Lung (tissue), 12 donors: ENCODE results near the gene ADH4. TPM values are rescaled to one million over a fixed set of nuclear protein-coding genes. Genes with fewer than 3 reads are reported as not detected.

Experiments used
- ATAC-seq: fragments of 200-7000 bp; cut with Tn5 transposase; one replicate; pipeline ENCODE4 v1.9.1; 2020; ENCODE audit warnings: moderate number of reproducible peaks; ENCODE audit not compliant: insufficient read depth, low FRiP score
- DNase-seq, 3 donors: peaks; one replicate each; pipeline ENCODE4 v3.0.0-alpha.2; 2013 to 2017
- H3K27ac ChIP-seq, 2 donors: one replicate each; pipeline ENCODE4 v1.5.1; 2013; ENCODE audit warnings: mild to moderate bottlenecking in 2 of 2, moderate library complexity in 2 of 2, control low read depth in 1 of 2, inconsistent platforms in 1 of 2, low read depth in 1 of 2, low read length in 1 of 2
- H3K27me3 ChIP-seq, 3 donors: one replicate each; pipeline ENCODE4 v1.5.1; 2013; ENCODE audit warnings: low read length in 2 of 3; ENCODE audit not compliant: control insufficient read depth in 3 of 3, insufficient read depth in 3 of 3
- H3K36me3 ChIP-seq, 4 donors: one replicate each; pipeline ENCODE4 v1.5.1; 2013; ENCODE audit warnings: low read length in 4 of 4, mild to moderate bottlenecking in 1 of 4, moderate library complexity in 1 of 4; ENCODE audit not compliant: control insufficient read depth in 4 of 4, insufficient read depth in 4 of 4
- H3K4me1 ChIP-seq, 5 donors: one replicate each; pipeline ENCODE4 v1.5.1; 2013; ENCODE audit warnings: low read length in 5 of 5, mild to moderate bottlenecking in 2 of 5, moderate library complexity in 1 of 5; ENCODE audit not compliant: control insufficient read depth in 5 of 5, insufficient read depth in 5 of 5
- H3K4me3 ChIP-seq: one replicate; pipeline ENCODE4 v1.5.1; 2013; ENCODE audit warnings: mild to moderate bottlenecking, control low read depth, moderate library complexity
- H3K9ac ChIP-seq, 2 donors: one replicate each; pipeline ENCODE4 v1.5.1; 2013; ENCODE audit warnings: low read length in 2 of 2, control low read depth in 1 of 2; ENCODE audit not compliant: insufficient read depth in 1 of 2
- H3K9me3 ChIP-seq, 4 donors: one replicate each; pipeline ENCODE4 v1.5.1; 2013; ENCODE audit warnings: low read length in 3 of 4, mild to moderate bottlenecking in 1 of 4, moderate library complexity in 1 of 4; ENCODE audit not compliant: control insufficient read depth in 4 of 4, insufficient read depth in 3 of 4
- CTCF ChIP-seq: IDR thresholded peaks from 2 replicates; pipeline ENCODE4 v1.5.1; 2012; ENCODE audit warnings: mild to moderate bottlenecking; ENCODE audit errors: control extremely low read depth, extremely low read depth
- WGBS, 2 donors: extraction: QIAGEN DNeasy Blood & Tissue Kit; methylation state at CpG; one replicate each; pipeline ENCODE4 v1.1.7; 2013; 5-methylcytosine and 5-hydroxymethylcytosine counted together
- polyA plus RNA-seq, 2 donors: library from polyadenylated mRNA; stranded (reverse); fragments of 200-250 nt; gene quantifications; one replicate each; pipeline ENCODE4 v1.2.1, GENCODE V29; 2013
- total RNA-seq, 2 donors: library from RNA; depleted of rRNA in 1 of 2; stranded (reverse); fragments of >200 nt in 1 of 2; gene quantifications; one replicate each; pipeline ENCODE4 v1.2.1, GENCODE V29; 2014 to 2021
- donor health status: control.
- donor health status: control.
- donor health status: Bipolar disorder and iron deficiency.
- donor health status: healthy.
- donor health status: DM: yes; HTN: yes; CAD: no.

The ADH4 gene
- total and polyA plus RNA-seq, 4 donors = 0.12 to 0.68 (median 0.17) TPM

DNA sequence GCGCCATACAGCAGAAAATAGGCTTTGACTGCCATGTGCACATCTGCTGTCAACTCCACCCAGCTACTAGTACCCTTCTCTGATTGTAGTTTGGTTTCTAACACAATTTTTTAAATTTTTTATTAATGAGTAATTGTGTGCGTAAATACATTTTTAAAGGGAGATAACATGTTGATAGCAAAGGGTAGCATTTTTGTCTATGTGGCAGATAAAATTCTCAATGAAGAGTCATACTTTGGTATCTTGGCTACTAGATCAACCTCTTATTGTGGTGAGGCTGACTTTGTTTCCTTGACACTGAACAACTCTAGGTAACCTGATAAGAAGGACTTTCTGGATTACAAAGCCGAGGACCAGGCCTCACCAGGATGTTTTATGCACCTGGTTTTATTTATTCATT is 9.5 kb downstream of the ADH4 start:
- TF ChIP-seq CTCF = no peak
- Histone ChIP-seq H3K9ac (no peak overlapping the region), H3K9me3 (no peaks in the 10 kb centered on the region), H3K4me1 (no peaks in the 10 kb centered on the region), H3K27me3 (no peaks in the 10 kb centered on the region), H3K4me3 (no peak overlapping the region), H3K27ac (no peak overlapping the region), H3K36me3 (peaks cover 0 to 6% (median 0%) of the 10 kb centered on the region in 4 donors)
- 83 to 96% methylated on average over 3 of the region's 3 CpGs for WGBS, 2 donors
- DNase-seq (no peak), ATAC-seq (no peak)

GRCh38 chr4:99131378-99131777 is 12.7 kb downstream of the ADH4 start:
- WGBS, 2 donors = 45 to 73% methylated on average over 2 of the region's 2 CpGs
- H3K9ac ChIP-seq = no peak overlapping the region
- H3K27ac ChIP-seq = no peak overlapping the region
- DNase-seq (no peak), ATAC-seq (no peak)
- no peaks in the 10 kb centered on the region for H3K9me3 ChIP-seq
- peaks cover 0 to 4% (median 0%) of the 10 kb centered on the region in 4 donors for H3K36me3 ChIP-seq
- H3K4me1 ChIP-seq = no peaks in the 10 kb centered on the region
- no peak overlapping the region for H3K4me3 ChIP-seq
- no peaks in the 10 kb centered on the region for H3K27me3 ChIP-seq
- TF ChIP-seq CTCF = no peak

GRCh38 chr4:99126376-99126775 is 17.7 kb downstream of the ADH4 start:
- no peak for TF ChIP-seq CTCF
- WGBS, 2 donors = 63 to 83% methylated on average over 1 of the region's 1 CpG

GRCh38 chr4:99121008-99121407 is 23.1 kb downstream of the ADH4 start:
- Histone ChIP-seq H3K27me3 (no peaks in the 10 kb centered on the region), H3K27ac (no peak overlapping the region), H3K9ac (no peak overlapping the region), H3K36me3 (no peaks in the 10 kb centered on the region), H3K4me3 (no peak overlapping the region), H3K9me3 (no peaks in the 10 kb centered on the region), H3K4me1 (peaks cover 0 to 4% (median 0%) of the 10 kb centered on the region in 5 donors)
- no peak for ATAC-seq
- DNase-seq = no peak
- WGBS, 2 donors = 80 to 96% methylated on average over 4 of the region's 4 CpGs
- TF ChIP-seq CTCF = no peak

More at GRCh38 chr4:99126376-99126775, 17.7 kb downstream of the ADH4 start:
- Histone ChIP-seq H3K4me3 (no peak overlapping the region), H3K27me3 (no peaks in the 10 kb centered on the region), H3K4me1 (no peaks in the 10 kb centered on the region), H3K27ac (no peak overlapping the region), H3K9me3 (no peaks in the 10 kb centered on the region), H3K36me3 (no peaks in the 10 kb centered on the region), H3K9ac (no peak overlapping the region)
- ATAC-seq = no peak
- DNase-seq = no peak
